Liver (tissue), 9 donors: ENCODE results near the gene RFLNA. TPM values are rescaled to one million over a fixed set of nuclear protein-coding genes. Genes with fewer than 3 reads are reported as not detected.

ENCODE experiments used
- DNase-seq: peaks from one replicate; pipeline ENCODE4 v3.0.0-alpha.2; 2017; ENCODE audit warnings: low spot score
- H3K27ac ChIP-seq, 2 donors: one replicate each; pipeline ENCODE4 v1.7.0; 2013; ENCODE audit warnings: inconsistent platforms in 2 of 2, low read length in 2 of 2, control low read depth in 1 of 2, low read depth in 1 of 2, mild to moderate bottlenecking in 1 of 2
- H3K27me3 ChIP-seq, 4 donors: one replicate each; pipeline versions ENCODE4 v1.6.1 to v1.7.0; 2013; ENCODE audit warnings: low read length in 3 of 4, inconsistent platforms in 1 of 4, mild to moderate bottlenecking in 1 of 4, moderate library complexity in 1 of 4; ENCODE audit not compliant: control insufficient read depth in 4 of 4, insufficient read depth in 4 of 4
- H3K36me3 ChIP-seq, 4 donors: one replicate each; pipeline versions ENCODE4 v1.6.1 to v1.7.0; 2013; ENCODE audit warnings: low read length in 3 of 4, mild to moderate bottlenecking in 3 of 4, low read depth in 1 of 4, moderate library complexity in 1 of 4; ENCODE audit not compliant: control insufficient read depth in 4 of 4, insufficient read depth in 3 of 4
- H3K4me1 ChIP-seq, 4 donors: one replicate each; pipeline versions ENCODE4 v1.6.1 to v1.7.0; 2013; ENCODE audit warnings: low read length in 3 of 4, mild to moderate bottlenecking in 3 of 4, moderate library complexity in 1 of 4; ENCODE audit not compliant: control insufficient read depth in 4 of 4, insufficient read depth in 4 of 4
- H3K4me3 ChIP-seq, 3 donors: one replicate each; pipeline versions ENCODE4 v1.6.1 to v1.7.0; 2013; ENCODE audit warnings: low read length in 3 of 3, control low read depth in 1 of 3, low read depth in 1 of 3, mild to moderate bottlenecking in 1 of 3
- H3K9ac ChIP-seq, 2 donors: one replicate each; pipeline ENCODE4 v1.7.0; 2013; ENCODE audit warnings: low read length in 2 of 2, mild to moderate bottlenecking in 2 of 2, moderate library complexity in 2 of 2, control low read depth in 1 of 2, low read depth in 1 of 2
- H3K9me3 ChIP-seq, 4 donors: one replicate each; pipeline versions ENCODE4 v1.6.1 to v1.7.0; 2013; ENCODE audit warnings: low read length in 3 of 4; ENCODE audit not compliant: control insufficient read depth in 4 of 4
- ATF3 ChIP-seq: IDR thresholded peaks from 2 replicates; pipeline ENCODE4 v1.6.1; 2016; ENCODE audit warnings: antibody characterized with exemption
- CTCF ChIP-seq: fragments of 150-350 bp; IDR thresholded peaks from 2 replicates; pipeline ENCODE4 v1.5.1; 2017; ENCODE audit warnings: improper control_type of control experiment, low read depth, low read length; ENCODE audit not compliant: missing input control
- EGR1 ChIP-seq, 2 donors: IDR thresholded peaks; 2 replicates each; pipeline ENCODE4 v1.6.1; 2016 to 2018; ENCODE audit warnings: antibody characterized with exemption in 2 of 2, low read depth in 2 of 2
- FOXA1 ChIP-seq: IDR thresholded peaks from 2 replicates; pipeline ENCODE4 v1.6.1; 2016; ENCODE audit warnings: antibody characterized with exemption
- FOXA2 ChIP-seq: IDR thresholded peaks from 2 replicates; pipeline ENCODE4 v1.6.1; 2016; ENCODE audit warnings: antibody characterized with exemption
- GABPA ChIP-seq, 2 donors: IDR thresholded peaks in 1 of 2; conservative IDR thresholded peaks in 1 of 2; 2 replicates each; pipeline ENCODE4 v1.6.1; 2016; ENCODE audit warnings: antibody characterized with exemption in 2 of 2, mild to moderate bottlenecking in 1 of 2, moderate library complexity in 1 of 2
- HNF4A ChIP-seq, 2 donors: conservative IDR thresholded peaks; 2 replicates each; pipeline ENCODE4 v1.6.1; 2016; ENCODE audit warnings: antibody characterized with exemption in 2 of 2, mild to moderate bottlenecking in 2 of 2
- HNF4G ChIP-seq: IDR thresholded peaks from 2 replicates; pipeline ENCODE4 v1.6.1; 2016; ENCODE audit warnings: antibody characterized with exemption
- JUND ChIP-seq, 2 donors: IDR thresholded peaks; 2 replicates each; pipeline ENCODE4 v1.6.1; 2016; ENCODE audit warnings: antibody characterized with exemption in 2 of 2
- NR2F2 ChIP-seq: IDR thresholded peaks from 2 replicates; pipeline ENCODE4 v1.6.1; 2016; ENCODE audit warnings: antibody characterized with exemption
- RAD21 ChIP-seq, 2 donors: IDR thresholded peaks; 2 replicates each; pipeline ENCODE4 v1.6.1; 2016; ENCODE audit warnings: antibody characterized with exemption in 2 of 2, mild to moderate bottlenecking in 2 of 2
- RXRA ChIP-seq, 2 donors: IDR thresholded peaks; 2 replicates each; pipeline ENCODE4 v1.6.1; 2017 to 2018; ENCODE audit warnings: antibody characterized with exemption in 2 of 2, mild to moderate bottlenecking in 1 of 2
- SP1 ChIP-seq: IDR thresholded peaks from 2 replicates; pipeline ENCODE4 v1.6.1; 2018; ENCODE audit warnings: antibody characterized with exemption, mild to moderate bottlenecking
- TAF1 ChIP-seq: conservative IDR thresholded peaks from 2 replicates; pipeline ENCODE4 v1.6.1; 2016; ENCODE audit warnings: antibody characterized with exemption, mild to moderate bottlenecking
- YY1 ChIP-seq: IDR thresholded peaks from 2 replicates; pipeline ENCODE4 v1.6.1; 2016; ENCODE audit warnings: antibody characterized with exemption, mild to moderate bottlenecking
- ZBTB33 ChIP-seq: IDR thresholded peaks from 2 replicates; pipeline ENCODE4 v1.6.1; 2016; ENCODE audit warnings: antibody characterized with exemption
- WGBS: extraction: QIAGEN DNeasy Blood & Tissue Kit; methylation state at CpG from one replicate; pipeline ENCODE4 v1.1.7; 2013; 5-methylcytosine and 5-hydroxymethylcytosine counted together
- polyA plus RNA-seq, 2 donors: library from polyadenylated mRNA; stranded (reverse) in 1 of 2; unstranded in 1 of 2; fragments of 200-250 nt in 1 of 2; fragments of >200 nt in 1 of 2; fragmentation: Nextera tagmentation in 1 of 2; extraction: Ambion mirVana in 1 of 2; gene quantifications; one replicate each; pipeline versions ENCODE4 v1.2.1 to v1.2.3, GENCODE V29; 2013 to 2015
- total RNA-seq, 2 donors: library from RNA; depleted of rRNA; stranded (reverse); fragments of >200 nt; gene quantifications; one replicate each; pipeline ENCODE4 v1.2.3, GENCODE V29; 2014
- TF ChIP-seq, protein P1 (sequence below): IDR thresholded peaks from 2 replicates; pipeline ENCODE4 v1.6.1; 2016; ENCODE audit warnings: antibody characterized with exemption, mild to moderate bottlenecking
- TF ChIP-seq, protein P2 (sequence below): IDR thresholded peaks from 2 replicates; pipeline ENCODE4 v1.6.1; 2016; ENCODE audit warnings: antibody characterized with exemption
- donor health status: healthy.
- donor health status: healthy.
- donor health status: healthy.
- donor health status: healthy.
- donor health status: healthy.

The RFLNA gene
- total and polyA plus RNA-seq, 4 donors: 0.05 TPM; not detected in 2

GRCh38 chr12:124295431-124296058 lies 652 bp downstream of the RFLNA start:
- no peak for DNase-seq
- H3K9ac ChIP-seq: no peak overlapping the region
- no peaks in the 10 kb centered on the region for H3K9me3 ChIP-seq
- H3K27me3 ChIP-seq: peaks cover 0 to 6% (median 0%) of the 10 kb centered on the region in 4 donors
- H3K4me3 ChIP-seq: peak overlapping the region in 1 of 3 donors; percentile 21
- TF ChIP-seq EGR1 (IDR thresholded peaks at IDR 0.05; ENCODE audit: low read depth in 2 of 2) (no peak), GABPA (IDR thresholded peaks at IDR 0.05 in 1 of 2, conservative IDR thresholded peaks at IDR 0.05 in 1 of 2) (no peak), TAF1 (no peak), CTCF (no peak), SP1 (no peak), FOXA2 (no peak), JUND (IDR thresholded peaks at IDR 0.05) (no peak), NR2F2 (no peak)
- no peak overlapping the region for H3K27ac ChIP-seq
- peaks cover 0 to 8% (median 3%) of the 10 kb centered on the region in 4 donors for H3K4me1 ChIP-seq
- 10% methylated on average over 42 of the region's 42 CpGs for WGBS
- no peaks in the 10 kb centered on the region for H3K36me3 ChIP-seq

- Histone ChIP-seq H3K4me3 (no peak overlapping the region), H3K9me3 (no peaks in the 10 kb centered on the region), H3K27ac (no peak overlapping the region), H3K36me3 (no peaks in the 10 kb centered on the region), H3K4me1 (peaks cover 0 to 8% (median 3%) of the 10 kb centered on the region in 4 donors), H3K9ac (no peak overlapping the region), H3K27me3 (peaks cover 0 to 6% (median 0%) of the 10 kb centered on the region in 4 donors)
- no peak for DNase-seq
- WGBS: 25% methylated on average over 21 of the region's 21 CpGs
- TF ChIP-seq ZBTB33 (no peak), JUND (IDR thresholded peaks at IDR 0.05) (no peak), ATF3 (no peak)
These were observed 1.5 kb downstream of the RFLNA start for GRCh38 chr12:124296295-124296915.

GRCh38 chr12:124296916-124297351 lies 2.0 kb downstream of the RFLNA start:
- Histone ChIP-seq H3K4me3 (no peak overlapping the region), H3K27me3 (peaks cover 0 to 6% (median 0%) of the 10 kb centered on the region in 4 donors), H3K9me3 (no peaks in the 10 kb centered on the region), H3K36me3 (no peaks in the 10 kb centered on the region), H3K4me1 (peaks cover 0 to 8% (median 3%) of the 10 kb centered on the region in 4 donors), H3K27ac (no peak overlapping the region), H3K9ac (no peak overlapping the region)
- DNase-seq: no peak
- 56% methylated on average over 9 of the region's 9 CpGs for WGBS
- no peak for TF ChIP-seq HNF4G
- TF ChIP-seq, protein P1, sequence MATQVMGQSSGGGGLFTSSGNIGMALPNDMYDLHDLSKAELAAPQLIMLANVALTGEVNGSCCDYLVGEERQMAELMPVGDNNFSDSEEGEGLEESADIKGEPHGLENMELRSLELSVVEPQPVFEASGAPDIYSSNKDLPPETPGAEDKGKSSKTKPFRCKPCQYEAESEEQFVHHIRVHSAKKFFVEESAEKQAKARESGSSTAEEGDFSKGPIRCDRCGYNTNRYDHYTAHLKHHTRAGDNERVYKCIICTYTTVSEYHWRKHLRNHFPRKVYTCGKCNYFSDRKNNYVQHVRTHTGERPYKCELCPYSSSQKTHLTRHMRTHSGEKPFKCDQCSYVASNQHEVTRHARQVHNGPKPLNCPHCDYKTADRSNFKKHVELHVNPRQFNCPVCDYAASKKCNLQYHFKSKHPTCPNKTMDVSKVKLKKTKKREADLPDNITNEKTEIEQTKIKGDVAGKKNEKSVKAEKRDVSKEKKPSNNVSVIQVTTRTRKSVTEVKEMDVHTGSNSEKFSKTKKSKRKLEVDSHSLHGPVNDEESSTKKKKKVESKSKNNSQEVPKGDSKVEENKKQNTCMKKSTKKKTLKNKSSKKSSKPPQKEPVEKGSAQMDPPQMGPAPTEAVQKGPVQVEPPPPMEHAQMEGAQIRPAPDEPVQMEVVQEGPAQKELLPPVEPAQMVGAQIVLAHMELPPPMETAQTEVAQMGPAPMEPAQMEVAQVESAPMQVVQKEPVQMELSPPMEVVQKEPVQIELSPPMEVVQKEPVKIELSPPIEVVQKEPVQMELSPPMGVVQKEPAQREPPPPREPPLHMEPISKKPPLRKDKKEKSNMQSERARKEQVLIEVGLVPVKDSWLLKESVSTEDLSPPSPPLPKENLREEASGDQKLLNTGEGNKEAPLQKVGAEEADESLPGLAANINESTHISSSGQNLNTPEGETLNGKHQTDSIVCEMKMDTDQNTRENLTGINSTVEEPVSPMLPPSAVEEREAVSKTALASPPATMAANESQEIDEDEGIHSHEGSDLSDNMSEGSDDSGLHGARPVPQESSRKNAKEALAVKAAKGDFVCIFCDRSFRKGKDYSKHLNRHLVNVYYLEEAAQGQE: no peak
- TF ChIP-seq NR2F2: no peak
- TF ChIP-seq TAF1: no peak
- TF ChIP-seq YY1: no peak
- TF ChIP-seq, protein P2, sequence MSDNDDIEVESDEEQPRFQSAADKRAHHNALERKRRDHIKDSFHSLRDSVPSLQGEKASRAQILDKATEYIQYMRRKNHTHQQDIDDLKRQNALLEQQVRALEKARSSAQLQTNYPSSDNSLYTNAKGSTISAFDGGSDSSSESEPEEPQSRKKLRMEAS: no peak
- TF ChIP-seq RAD21 (IDR thresholded peaks at IDR 0.05): no peak
- TF ChIP-seq FOXA2: no peak
- no peak for TF ChIP-seq EGR1 (IDR thresholded peaks at IDR 0.05; ENCODE audit: low read depth in 2 of 2)
- no peak for TF ChIP-seq FOXA1
- TF ChIP-seq RXRA (IDR thresholded peaks at IDR 0.05): no peak
- no peak for TF ChIP-seq JUND (IDR thresholded peaks at IDR 0.05)
- TF ChIP-seq ATF3: no peak
- no peak for TF ChIP-seq SP1
- no peak for TF ChIP-seq HNF4A (conservative IDR thresholded peaks at IDR 0.05)
